Effector CD4-positive, alpha-beta T cell (primary cell): Measurements from ENCODE around the gene FLT1.

Source experiments
- DNase-seq: peaks from one replicate; pipeline ENCODE4 v3.0.0-alpha.2; 2020

The FLT1 gene

GRCh38 chr13:28424541-28424940, 70.4 kb downstream of the FLT1 start:
- no peak for DNase-seq

- no peak for DNase-seq
Observed at GRCh38 chr13:28423010-28423409, 71.9 kb downstream of the FLT1 start.

GRCh38 chr13:28421676-28422410, 73.1 kb downstream of the FLT1 start:
- no peak for DNase-seq

GRCh38 chr13:28420704-28421103, 74.2 kb downstream of the FLT1 start:
- no peak for DNase-seq

- no peak for DNase-seq
Observed at GRCh38 chr13:28415994-28416421, 78.9 kb downstream of the FLT1 start.

- no peak for DNase-seq
Observed at GRCh38 chr13:28413999-28414398, 80.9 kb downstream of the FLT1 start.

- DNase-seq: no peak
Observed at GRCh38 chr13:28412981-28413380, 81.9 kb downstream of the FLT1 start.

GRCh38 chr13:28411831-28412353, 83.0 kb downstream of the FLT1 start:
- DNase-seq: no peak

- DNase-seq: no peak
Observed at GRCh38 chr13:28410096-28410495, 84.8 kb downstream of the FLT1 start.

GRCh38 chr13:28409648-28410047, 85.3 kb downstream of the FLT1 start:
- DNase-seq: no peak

GRCh38 chr13:28408863-28409262, 86.1 kb downstream of the FLT1 start:
- DNase-seq: no peak

- no peak for DNase-seq
Observed at GRCh38 chr13:28408235-28408848, 86.6 kb downstream of the FLT1 start.

- DNase-seq: no peak
Observed at GRCh38 chr13:28406733-28407266, 88.1 kb downstream of the FLT1 start.

GRCh38 chr13:28402057-28402381, 92.9 kb downstream of the FLT1 start:
- no peak for DNase-seq

GRCh38 chr13:28401303-28402056, 93.4 kb downstream of the FLT1 start:
- DNase-seq: no peak

- no peak for DNase-seq
Observed at GRCh38 chr13:28396053-28396452, 98.9 kb downstream of the FLT1 start.

- DNase-seq: no peak
Observed at GRCh38 chr13:28394422-28394821, 100.5 kb downstream of the FLT1 start.

GRCh38 chr13:28392896-28393505, 101.9 kb downstream of the FLT1 start:
- DNase-seq: no peak

- DNase-seq: no peak
Observed at GRCh38 chr13:28392428-28392827, 102.5 kb downstream of the FLT1 start.

- no peak for DNase-seq
Observed at GRCh38 chr13:28387740-28388501, 107.0 kb downstream of the FLT1 start.

GRCh38 chr13:28385362-28385761, 109.6 kb downstream of the FLT1 start:
- DNase-seq: no peak

- no peak for DNase-seq
Observed at GRCh38 chr13:28384789-28385188, 110.1 kb downstream of the FLT1 start.
